ACC112 (cell line): ENCODE results near the gene DMXL1.
"Not testable (repeated sequence)": the region's sequence is repeated elsewhere in the genome, so short reads cannot be mapped to it uniquely, and the experiment has no call there.

Experiments
- H2AFZ ChIP-seq: fragments of 200-600 bp; sonication (generic); one replicate; pipeline ENCODE4 v1.6.0; 2017; ENCODE audit warnings: antibody characterized with exemption, low read length; ENCODE audit not compliant: unreplicated experiment
- H3K27ac ChIP-seq: fragments of 200-600 bp; sonication (generic); 2 replicates; pipeline ENCODE4 v1.5.1; 2014; ENCODE audit warnings: low read depth, mild to moderate bottlenecking, antibody characterized with exemption, low read length, moderate library complexity
- H3K27me3 ChIP-seq: fragments of 200-600 bp; sonication (generic); 2 replicates; pipeline ENCODE4 v1.6.1; 2014; ENCODE audit warnings: mild to moderate bottlenecking, antibody characterized with exemption, low read length, moderate library complexity, mixed read lengths; ENCODE audit not compliant: insufficient read depth
- H3K36me3 ChIP-seq: fragments of 200-600 bp; sonication (generic); 2 replicates; pipeline ENCODE4 v1.6.1; 2016; ENCODE audit warnings: mild to moderate bottlenecking, antibody characterized with exemption, low read length, moderate library complexity, mixed read lengths; ENCODE audit not compliant: insufficient read depth
- H3K4me1 ChIP-seq: fragments of 200-600 bp; sonication (generic); one replicate; pipeline ENCODE4 v1.6.1; 2016; ENCODE audit warnings: low read length, mixed read lengths; ENCODE audit not compliant: insufficient read depth, unreplicated experiment, control insufficient read depth
- H3K4me3 ChIP-seq: fragments of 200-600 bp; sonication (generic); 2 replicates; pipeline ENCODE4 v1.5.1; 2014; ENCODE audit warnings: mild to moderate bottlenecking, low read depth, low read length
- H3K79me2 ChIP-seq: fragments of 200-600 bp; sonication (generic); one replicate; pipeline ENCODE4 v1.6.0; 2016; ENCODE audit warnings: low read length; ENCODE audit not compliant: control insufficient read depth, unreplicated experiment, insufficient read depth

Gene DMXL1

GRCh38 chr5:119082691-119083090, 11.8 kb downstream of the DMXL1 start:
- no peak overlapping the region for H3K27ac ChIP-seq
- no peak overlapping the region for H2AFZ ChIP-seq
- H3K79me2 ChIP-seq = peaks cover 41% of the 10 kb centered on the region
- H3K4me1 ChIP-seq = peaks cover 6% of the 10 kb centered on the region
- no peaks in the 10 kb centered on the region for H3K36me3 ChIP-seq
- H3K27me3 ChIP-seq = no peaks in the 10 kb centered on the region
- no peak overlapping the region for H3K4me3 ChIP-seq

- peaks cover 8% of the 10 kb centered on the region for H3K4me1 ChIP-seq
- no peaks in the 10 kb centered on the region for H3K36me3 ChIP-seq
- H3K27ac ChIP-seq = no peak overlapping the region
- no peaks in the 10 kb centered on the region for H3K27me3 ChIP-seq
- H3K79me2 ChIP-seq = peaks cover 42% of the 10 kb centered on the region
- no peak overlapping the region for H3K4me3 ChIP-seq
- H2AFZ ChIP-seq = no peak overlapping the region
These were observed 12.8 kb downstream of the DMXL1 start for GRCh38 chr5:119083679-119084078.

GRCh38 chr5:119088438-119088837, 17.6 kb downstream of the DMXL1 start:
- no peak overlapping the region for H3K4me3 ChIP-seq
- no peaks in the 10 kb centered on the region for H3K36me3 ChIP-seq
- peaks cover 4% of the 10 kb centered on the region for H3K4me1 ChIP-seq
- H3K79me2 ChIP-seq = peaks cover 33% of the 10 kb centered on the region
- H3K27me3 ChIP-seq = no peaks in the 10 kb centered on the region
- no peak overlapping the region for H2AFZ ChIP-seq
- no peak overlapping the region for H3K27ac ChIP-seq

GRCh38 chr5:119095611-119096010, 24.7 kb downstream of the DMXL1 start:
- H3K4me3 ChIP-seq = no peak overlapping the region
- H3K27ac ChIP-seq = no peak overlapping the region
- H3K27me3 ChIP-seq = no peaks in the 10 kb centered on the region
- no peak overlapping the region for H2AFZ ChIP-seq
- H3K4me1 ChIP-seq = no peaks in the 10 kb centered on the region
- H3K36me3 ChIP-seq = no peaks in the 10 kb centered on the region; the same call in 1 of the 2 replicates
- peaks cover 25% of the 10 kb centered on the region for H3K79me2 ChIP-seq

- Histone ChIP-seq H3K27me3 (no peaks in the 10 kb centered on the region), H3K79me2 (peaks cover 2% of the 10 kb centered on the region), H3K4me1 (no peaks in the 10 kb centered on the region), H3K4me3 (no peak overlapping the region), H3K36me3 (no peaks in the 10 kb centered on the region; the same call in 1 of the 2 replicates), H2AFZ (no peak overlapping the region), H3K27ac (no peak overlapping the region)
These were observed 35.1 kb downstream of the DMXL1 start for GRCh38 chr5:119105971-119106370.

- Histone ChIP-seq H3K27ac (no peak overlapping the region), H3K36me3 (no peaks in the 10 kb centered on the region; the same call in 1 of the 2 replicates), H3K4me1 (no peaks in the 10 kb centered on the region), H3K79me2 (peaks cover 2% of the 10 kb centered on the region), H3K27me3 (no peaks in the 10 kb centered on the region), H3K4me3 (no peak overlapping the region), H2AFZ (no peak overlapping the region)
These were observed 41.3 kb downstream of the DMXL1 start for GRCh38 chr5:119112151-119112550.

GRCh38 chr5:119117237-119117636, 46.4 kb downstream of the DMXL1 start:
- H2AFZ ChIP-seq = no peak overlapping the region
- H3K27ac ChIP-seq = no peak overlapping the region
- H3K36me3 ChIP-seq = peaks cover 6% of the 10 kb centered on the region
- H3K27me3 ChIP-seq = no peaks in the 10 kb centered on the region
- H3K79me2 ChIP-seq = no peaks in the 10 kb centered on the region
- H3K4me1 ChIP-seq = no peaks in the 10 kb centered on the region
- H3K4me3 ChIP-seq = no peak overlapping the region

GRCh38 chr5:119118000-119118399, 47.1 kb downstream of the DMXL1 start:
- Histone ChIP-seq H3K79me2 (no peaks in the 10 kb centered on the region), H2AFZ (no peak overlapping the region), H3K36me3 (peaks cover 6% of the 10 kb centered on the region), H3K27ac (no peak overlapping the region), H3K4me3 (no peak overlapping the region), H3K27me3 (no peaks in the 10 kb centered on the region), H3K4me1 (no peaks in the 10 kb centered on the region)

GRCh38 chr5:119120893-119121292, 50.0 kb downstream of the DMXL1 start:
- H3K27ac ChIP-seq = no peak overlapping the region
- peaks cover 6% of the 10 kb centered on the region for H3K36me3 ChIP-seq
- H3K27me3 ChIP-seq = no peaks in the 10 kb centered on the region
- H2AFZ ChIP-seq = no peak overlapping the region
- H3K4me3 ChIP-seq = no peak overlapping the region
- H3K4me1 ChIP-seq = no peaks in the 10 kb centered on the region
- H3K79me2 ChIP-seq = no peaks in the 10 kb centered on the region

- not testable (repeated sequence) for H3K36me3 ChIP-seq, H3K4me3 ChIP-seq, H3K79me2 ChIP-seq, H3K27me3 ChIP-seq, H2AFZ ChIP-seq, H3K4me1 ChIP-seq, H3K27ac ChIP-seq
These were observed 51.6 kb downstream of the DMXL1 start for GRCh38 chr5:119122474-119122873.

GRCh38 chr5:119123280-119123679, 52.4 kb downstream of the DMXL1 start:
- no peaks in the 10 kb centered on the region for H3K27me3 ChIP-seq
- H3K36me3 ChIP-seq = peaks cover 6% of the 10 kb centered on the region; the same call in 1 of the 2 replicates
- H3K4me3 ChIP-seq = no peak overlapping the region
- no peak overlapping the region for H3K27ac ChIP-seq
- H2AFZ ChIP-seq = no peak overlapping the region
- H3K79me2 ChIP-seq = no peaks in the 10 kb centered on the region
- no peaks in the 10 kb centered on the region for H3K4me1 ChIP-seq
